ENCODE data around the gene RBM14.

- no peak for TF ChIP-seq CTCF (IDR thresholded peaks at IDR 0.05; ENCODE audit: low read length)
- no peak for TF ChIP-seq EZH2 (IDR thresholded peaks at IDR 0.05; ENCODE audit: borderline replicate concordance, low read length)
These were observed 22.8 kb upstream of the RBM14 start for GRCh38 chr11:66593650-66594049.
